Measurements from ENCODE around the gene DHH. TPM values are rescaled to one million over a fixed set of nuclear protein-coding genes. Genes with fewer than 3 reads are reported as not detected.
A peak's percentile ranks its signal among the peaks of the same experiment; 100 is the strongest.
"Not testable (repeated sequence)": the region's sequence is repeated elsewhere in the genome, so short reads cannot be mapped to it uniquely, and the experiment has no call there.

Gene DHH
- polyA plus RNA-seq, 4 donors: 0.15 to 2.3 TPM; not detected in 2

- Histone ChIP-seq H3K9me3 (ENCODE audit: control insufficient read depth in 2 of 2, insufficient read depth in 1 of 2, low read depth in 1 of 2, low read length in 1 of 2) (no peaks in the 10 kb centered on the region), H3K27ac (ENCODE audit: low read depth in 1 of 3, low read length in 2 of 3) (peak overlapping the region; percentile 16 to 100 (median 65)), H3K36me3 (ENCODE audit: control insufficient read depth in 3 of 3, insufficient read depth in 2 of 3, low read depth in 1 of 3, low read length in 3 of 3) (peaks cover 0 to 26% (median 5%) of the 10 kb centered on the region in 3 donors), H3K27me3 (ENCODE audit: control insufficient read depth in 3 of 3, insufficient read depth in 3 of 3, low read length in 3 of 3) (no peaks in the 10 kb centered on the region), H3K4me3 (ENCODE audit: low read depth in 1 of 3, low read length in 3 of 3) (peak overlapping the region in 2 of 3 donors; percentile 39 to 89), H3K4me1 (ENCODE audit: control insufficient read depth in 3 of 3, insufficient read depth in 2 of 3, low read depth in 1 of 3, low read length in 2 of 3) (peaks cover 2 to 21% (median 3%) of the 10 kb centered on the region in 3 donors)
- DNase-seq (peak; percentile 27 to 49), FAIRE-seq (no peak)
- 11 to 13% (median 12%) methylated on average over 9 of the region's 9 CpGs for WGBS, 3 donors
These were observed 37.4 kb upstream of the DHH start for GRCh38 chr12:49131894-49132461.

DNA sequence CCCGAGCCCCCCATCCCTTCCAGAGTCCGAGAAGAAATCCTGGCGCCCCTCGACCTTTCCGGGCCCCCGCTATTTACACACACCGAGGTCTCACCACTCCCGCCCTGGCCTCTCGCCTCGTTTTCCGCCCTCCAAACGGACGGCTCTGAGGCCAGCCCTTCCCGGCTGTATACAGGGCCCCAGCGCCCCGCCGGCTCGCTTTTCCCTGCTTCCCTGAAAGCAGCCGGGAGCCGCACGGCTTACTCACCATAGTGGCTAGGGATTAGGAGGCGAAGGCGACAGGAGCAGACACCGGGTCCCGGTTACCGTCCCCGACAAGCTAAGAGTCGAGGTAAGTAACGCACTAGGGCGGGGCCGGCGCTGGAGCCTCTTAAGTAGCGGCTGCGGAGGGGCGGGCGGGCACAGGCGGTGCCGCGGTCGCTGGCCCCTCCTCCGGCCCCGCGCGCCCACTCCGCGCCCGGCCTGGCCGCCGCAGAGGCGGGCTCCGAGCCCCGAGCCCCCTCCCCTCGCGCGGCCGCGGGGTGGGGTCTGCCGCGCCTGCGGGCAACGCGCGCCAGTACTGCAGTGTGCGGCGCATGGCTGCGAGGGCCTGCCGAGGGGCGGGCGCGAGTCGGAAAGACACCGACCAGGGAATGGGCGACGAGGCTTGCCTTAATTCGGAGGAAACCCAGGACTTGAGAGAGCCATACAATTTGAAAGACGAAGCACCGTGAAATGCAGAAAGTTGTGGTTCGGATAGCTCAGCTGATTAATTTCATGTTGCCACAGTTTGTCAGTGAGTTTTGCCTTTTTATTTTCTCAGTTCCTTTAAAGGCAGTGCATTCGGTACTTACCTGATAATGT is 36.7 kb upstream of the DHH start, which contains the start of gene TUBA1B:
TSS of gene TUBA1B (minus strand) at position 345 of the 843 bp plus-strand sequence. CDS start at position 250, 95 bp downstream.
- 0% methylated on average over 68 to 79 of the region's 79 CpGs for WGBS, 3 donors
- no peaks in the 10 kb centered on the region for H3K27me3 ChIP-seq (ENCODE audit: control insufficient read depth in 3 of 3, insufficient read depth in 3 of 3, low read length in 3 of 3)

DNA sequence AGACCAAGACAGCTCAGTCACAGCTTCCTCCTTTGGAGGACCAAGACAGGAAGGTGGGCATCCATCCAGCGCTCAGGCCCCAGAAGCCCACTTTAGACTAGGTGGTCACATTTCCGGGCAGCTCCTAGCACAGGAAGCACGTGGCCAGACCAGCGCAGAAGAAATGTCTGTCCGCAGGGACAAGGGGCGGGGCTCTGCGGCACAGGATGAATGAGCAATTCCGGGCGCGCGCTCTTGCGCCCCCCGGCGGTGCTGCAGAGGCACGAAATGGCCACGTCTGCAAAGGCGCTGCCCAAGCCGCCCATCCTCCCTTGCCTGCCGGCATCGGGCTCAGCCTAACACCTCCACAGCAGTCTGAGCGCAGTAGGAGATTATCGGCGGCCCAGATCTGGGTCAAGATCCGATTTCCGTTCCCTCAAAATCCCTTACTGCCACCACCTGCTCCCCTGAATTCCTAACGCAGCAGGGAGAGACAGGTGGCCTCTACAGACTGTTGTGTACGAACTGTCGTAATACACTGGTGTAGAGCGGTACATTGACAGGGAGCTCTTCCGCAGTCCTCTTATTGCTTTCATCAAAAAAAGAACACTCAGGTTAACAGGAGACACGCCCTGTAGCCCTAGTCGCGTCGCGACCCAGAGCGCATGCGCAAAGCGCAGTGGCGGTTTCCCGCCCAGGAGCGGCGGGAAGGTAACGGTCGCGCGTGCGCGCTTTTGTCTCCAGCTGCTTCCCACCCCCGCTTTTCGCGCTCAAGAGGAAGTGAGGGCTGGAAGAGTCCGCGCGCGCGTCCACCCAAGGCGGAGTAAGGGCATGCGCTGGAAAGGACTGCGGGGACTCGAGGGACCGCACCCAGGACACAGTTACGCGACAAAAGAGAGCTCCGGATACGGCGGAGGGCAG is 35.8 kb upstream of the DHH start:
- DNase-seq: peak; percentile 96
- 0% methylated on average over 61 to 66 of the region's 66 CpGs for WGBS, 3 donors
- no peak for FAIRE-seq
- H3K27ac ChIP-seq (ENCODE audit: low read depth in 1 of 3, low read length in 2 of 3): peak overlapping the region; percentile 97 to 100 (median 100)
- peak overlapping the region; percentile 89 to 99 (median 96) for H3K4me3 ChIP-seq (ENCODE audit: low read depth in 1 of 3, low read length in 3 of 3)
- no peaks in the 10 kb centered on the region for H3K9me3 ChIP-seq (ENCODE audit: control insufficient read depth in 2 of 2, insufficient read depth in 1 of 2, low read depth in 1 of 2, low read length in 1 of 2)
- peaks cover 0 to 26% (median 5%) of the 10 kb centered on the region in 3 donors for H3K36me3 ChIP-seq (ENCODE audit: control insufficient read depth in 3 of 3, insufficient read depth in 2 of 3, low read depth in 1 of 3, low read length in 3 of 3)
- H3K4me1 ChIP-seq (ENCODE audit: control insufficient read depth in 3 of 3, insufficient read depth in 2 of 3, low read depth in 1 of 3, low read length in 2 of 3): peaks cover 2 to 21% (median 3%) of the 10 kb centered on the region in 3 donors
- H3K27me3 ChIP-seq (ENCODE audit: control insufficient read depth in 3 of 3, insufficient read depth in 3 of 3, low read length in 3 of 3): no peaks in the 10 kb centered on the region

More for the DNA sequence above, 36.7 kb upstream of the DHH start, which contains the start of gene TUBA1B:
- Histone ChIP-seq H3K36me3 (ENCODE audit: control insufficient read depth in 3 of 3, insufficient read depth in 2 of 3, low read depth in 1 of 3, low read length in 3 of 3) (peaks cover 0 to 26% (median 5%) of the 10 kb centered on the region in 3 donors), H3K9me3 (ENCODE audit: control insufficient read depth in 2 of 2, insufficient read depth in 1 of 2, low read depth in 1 of 2, low read length in 1 of 2) (no peaks in the 10 kb centered on the region), H3K27ac (ENCODE audit: low read depth in 1 of 3, low read length in 2 of 3) (peak within 1 kb of the TSS; percentile 97 to 100 (median 100)), H3K4me1 (ENCODE audit: control insufficient read depth in 3 of 3, insufficient read depth in 2 of 3, low read depth in 1 of 3, low read length in 2 of 3) (peaks cover 2 to 21% (median 3%) of the 10 kb centered on the region in 3 donors), H3K4me3 (ENCODE audit: low read depth in 1 of 3, low read length in 3 of 3) (peak within 1 kb of the TSS; percentile 89 to 99 (median 96))
- FAIRE-seq: no peak
- peak; percentile 90 to 95 for DNase-seq

- 47 to 51% (median 51%) methylated on average over 18 of the region's 18 CpGs for WGBS, 3 donors
- DNase-seq (no peak), FAIRE-seq (no peak)
- Histone ChIP-seq H3K4me1 (ENCODE audit: control insufficient read depth in 3 of 3, insufficient read depth in 2 of 3, low read depth in 1 of 3, low read length in 2 of 3) (peaks cover 2 to 21% (median 3%) of the 10 kb centered on the region in 3 donors), H3K27ac (ENCODE audit: low read depth in 1 of 3, low read length in 2 of 3) (peak overlapping the region; percentile 84 to 100 (median 100)), H3K27me3 (ENCODE audit: control insufficient read depth in 3 of 3, insufficient read depth in 3 of 3, low read length in 3 of 3) (no peaks in the 10 kb centered on the region), H3K9me3 (ENCODE audit: control insufficient read depth in 2 of 2, insufficient read depth in 1 of 2, low read depth in 1 of 2, low read length in 1 of 2) (no peaks in the 10 kb centered on the region), H3K4me3 (ENCODE audit: low read depth in 1 of 3, low read length in 3 of 3) (peak overlapping the region; percentile 89 to 99 (median 96)), H3K36me3 (ENCODE audit: control insufficient read depth in 3 of 3, insufficient read depth in 2 of 3, low read depth in 1 of 3, low read length in 3 of 3) (peaks cover 0 to 26% (median 5%) of the 10 kb centered on the region in 3 donors)
These were observed 34.9 kb upstream of the DHH start for GRCh38 chr12:49129332-49130150.

- 85 to 91% (median 87%) methylated on average over 5 to 8 of the region's 8 CpGs for WGBS, 3 donors
- not testable (repeated sequence) for H3K27ac ChIP-seq (ENCODE audit: low read depth in 1 of 3, low read length in 2 of 3); H3K27me3 ChIP-seq (ENCODE audit: control insufficient read depth in 3 of 3, insufficient read depth in 3 of 3, low read length in 3 of 3); H3K4me3 ChIP-seq (ENCODE audit: low read depth in 1 of 3, low read length in 3 of 3); DNase-seq; FAIRE-seq; H3K9me3 ChIP-seq (ENCODE audit: control insufficient read depth in 2 of 2, insufficient read depth in 1 of 2, low read depth in 1 of 2, low read length in 1 of 2)
- H3K36me3 ChIP-seq (ENCODE audit: control insufficient read depth in 3 of 3, insufficient read depth in 2 of 3, low read depth in 1 of 3, low read length in 3 of 3): peaks cover 0 to 26% (median 5%) of the 10 kb centered on the region in 3 donors
- peaks cover 2 to 20% (median 3%) of the 10 kb centered on the region in 3 donors for H3K4me1 ChIP-seq (ENCODE audit: control insufficient read depth in 3 of 3, insufficient read depth in 2 of 3, low read depth in 1 of 3, low read length in 2 of 3)
These were observed 33.4 kb upstream of the DHH start for GRCh38 chr12:49127971-49128370.

DNA sequence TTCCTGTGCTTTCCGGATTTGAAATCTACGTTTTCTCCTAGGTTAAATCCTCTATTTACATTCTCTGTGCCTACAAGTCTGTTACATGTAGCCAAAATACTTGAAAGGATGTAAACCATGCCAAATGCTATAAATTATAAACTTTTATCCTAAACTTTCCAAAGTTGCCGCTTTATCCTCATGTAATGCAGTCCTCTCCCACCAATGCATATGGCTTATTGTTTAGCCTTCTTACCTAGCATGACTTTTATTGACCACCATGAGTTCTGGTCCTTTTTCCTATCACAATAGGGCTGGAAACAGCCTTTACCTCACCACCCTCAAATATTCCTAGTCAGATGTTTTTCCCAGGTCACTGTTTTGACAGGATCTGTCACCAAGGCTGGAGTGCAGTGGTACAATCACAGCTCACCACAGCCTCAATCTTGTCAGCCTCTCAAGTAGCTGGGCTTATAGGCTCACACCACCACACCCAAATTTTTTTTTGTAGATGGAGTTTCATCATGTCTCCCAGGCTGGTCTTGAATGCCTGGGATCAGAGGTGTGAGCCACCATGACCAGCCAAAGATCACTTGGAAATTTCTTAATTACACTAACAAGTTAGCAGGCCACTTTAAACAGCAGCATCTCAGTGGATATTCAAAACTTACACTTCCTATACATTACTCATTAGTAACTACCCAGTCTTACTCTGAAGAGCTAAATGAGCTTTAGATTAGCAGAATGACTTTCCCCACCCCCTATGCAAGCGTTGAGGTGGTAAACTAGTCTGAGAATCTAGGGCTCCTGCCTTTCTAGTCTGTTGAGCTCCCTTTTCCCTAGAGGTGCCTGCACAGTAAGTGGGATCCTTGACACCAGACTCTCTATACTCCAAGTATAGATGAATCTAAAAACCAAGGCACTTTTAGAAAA is 32.5 kb upstream of the DHH start:
- DNase-seq (no peak), FAIRE-seq (no peak)
- Histone ChIP-seq H3K27ac (ENCODE audit: low read depth in 1 of 3, low read length in 2 of 3) (no peak overlapping the region), H3K4me1 (ENCODE audit: control insufficient read depth in 3 of 3, insufficient read depth in 2 of 3, low read depth in 1 of 3, low read length in 2 of 3) (peaks cover under 1 to 12% (median 2%) of the 10 kb centered on the region in 3 donors), H3K9me3 (ENCODE audit: control insufficient read depth in 2 of 2, insufficient read depth in 1 of 2, low read depth in 1 of 2, low read length in 1 of 2) (no peaks in the 10 kb centered on the region), H3K27me3 (ENCODE audit: control insufficient read depth in 3 of 3, insufficient read depth in 3 of 3, low read length in 3 of 3) (no peaks in the 10 kb centered on the region), H3K36me3 (ENCODE audit: control insufficient read depth in 3 of 3, insufficient read depth in 2 of 3, low read depth in 1 of 3, low read length in 3 of 3) (peaks cover 0 to 26% (median 5%) of the 10 kb centered on the region in 3 donors), H3K4me3 (ENCODE audit: low read depth in 1 of 3, low read length in 3 of 3) (no peak overlapping the region)
- 86 to 91% (median 88%) methylated on average over 4 of the region's 4 CpGs for WGBS, 3 donors
